Transverse colon (tissue), 4 donors: ENCODE results near the gene MAP3K3. TPM values are rescaled to one million over a fixed set of nuclear protein-coding genes. Genes with fewer than 3 reads are reported as not detected.

Source experiments
- DNase-seq: peaks from one replicate; pipeline ENCODE4 v3.0.0-alpha.2; 2019
- H3K27ac ChIP-seq, 4 donors: fragments of 200-600 bp; sonication (generic); 2 replicates each; pipeline ENCODE4 v1.5.1; 2016 to 2018; ENCODE audit warnings: inconsistent platforms in 4 of 4
- H3K27me3 ChIP-seq: fragments of 200-600 bp; sonication (generic); 2 replicates; pipeline ENCODE4 v1.5.1; 2017; ENCODE audit warnings: inconsistent platforms
- H3K36me3 ChIP-seq, 4 donors: fragments of 200-600 bp; sonication (generic); 2 replicates each; pipeline ENCODE4 v1.5.1; 2017 to 2019; ENCODE audit warnings: inconsistent platforms in 4 of 4
- H3K4me1 ChIP-seq, 4 donors: fragments of 200-600 bp; sonication (generic); 2 replicates each; pipeline ENCODE4 v1.5.1; 2017 to 2020; ENCODE audit warnings: inconsistent platforms in 4 of 4
- H3K4me3 ChIP-seq, 4 donors: fragments of 200-600 bp; sonication (generic); 1 replicate in 1 of 4; 2 replicates in 3 of 4; pipeline versions ENCODE4 v1.5.1 to v1.6.1; 2017 to 2019; ENCODE audit warnings: inconsistent platforms in 4 of 4
- H3K9me3 ChIP-seq, 2 donors: fragments of 200-600 bp; sonication (generic); 2 replicates each; pipeline ENCODE4 v1.5.1; 2017 to 2019; ENCODE audit warnings: inconsistent platforms in 2 of 2
- CTCF ChIP-seq, 5 experiments: fragments of 200-600 bp in 3 of 5; fragments of 450-650 bp in 2 of 5; sonication (generic) in 3 of 5; IDR thresholded peaks; 1 replicate in 2 of 5; 2 replicates in 3 of 5; pipeline ENCODE4 v1.5.1; 2016 to 2017; ENCODE audit warnings: antibody characterized with exemption in 5 of 5, inconsistent platforms in 3 of 5, mild to moderate bottlenecking in 2 of 5, moderate library complexity in 1 of 5
- EP300 ChIP-seq: sonication (generic); formaldehyde crosslinking; IDR thresholded peaks from one replicate; pipeline ENCODE4 v1.6.1; 2017; ENCODE audit warnings: antibody characterized with exemption, low read depth
- POLR2A ChIP-seq: fragments of 450-650 bp; IDR thresholded peaks from one replicate; pipeline ENCODE4 v1.6.1; 2016; ENCODE audit warnings: antibody characterized with exemption, mild to moderate bottlenecking, moderate library complexity
- POLR2AphosphoS5 ChIP-seq, 3 donors: sonication (generic); formaldehyde crosslinking; IDR thresholded peaks; one replicate each; pipeline ENCODE4 v1.6.1; 2016; ENCODE audit warnings: antibody characterized with exemption in 3 of 3
- WGBS, 2 donors: methylation state at CpG; one replicate each; pipeline ENCODE4 v1.1.5; 2018; ENCODE audit warnings: low coverage in 1 of 2; 5-methylcytosine and 5-hydroxymethylcytosine counted together
- in situ Hi-C, 4 donors: fragments of 200-750 bp; cut with MboI; loops; one replicate each; pipeline versions ENCODE4 v1.15.0 to v1.15.1; 2017; ENCODE audit warnings: low sequenced_read_pairs in 3 of 4, low pct_ligation_motif_present in 1 of 4, low pct_unique_long_range_greater_than_20kb in 1 of 4
- intact Hi-C: fragments of 100-400 bp; cut with DNase I; formaldehyde crosslinking; loops from one replicate; pipeline ENCODE4 v1.15.1; 2023; ENCODE audit warnings: low total_unique reads
- total RNA-seq, 4 donors: library from RNA; depleted of rRNA; stranded (reverse); fragments of >200 nt; gene quantifications; one replicate each; pipeline ENCODE4 v1.1.0, GENCODE V29; 2016

Gene MAP3K3
- total RNA-seq, 4 donors from 2014 or later, result 15.7 to 32.1 (median 24.7) TPM

- DNase-seq, result no peak
- no peak overlapping the region for H3K27ac ChIP-seq
- 55 to 85% methylated on average over 5 to 11 of the region's 11 CpGs for whole genome bisulfite sequencing, 2 donors
- no peak overlapping the region for H3K4me3 ChIP-seq
- intact Hi-C loops, result no loop called here
- peaks cover 0 to 27% (median 11%) of the 10 kb centered on the region in 4 donors for H3K36me3 ChIP-seq
- H3K4me1 ChIP-seq, result no peaks in the 10 kb centered on the region
- H3K27me3 ChIP-seq, result no peaks in the 10 kb centered on the region
- no peaks in the 10 kb centered on the region for H3K9me3 ChIP-seq
- TF ChIP-seq POLR2AphosphoS5 (IDR thresholded peaks at IDR 0.05) (no peak), POLR2A (no peak), EP300 (no peak), CTCF (IDR thresholded peaks at IDR 0.05) (no peak)
- in situ Hi-C loops, result no loop called here
Measured at GRCh38 chr17:63579633-63580032, 42.6 kb upstream of the MAP3K3 start.

GRCh38 chr17:63587770-63588169 lies 34.4 kb upstream of the MAP3K3 start:
- H3K9me3 ChIP-seq, result no peaks in the 10 kb centered on the region
- no peaks in the 10 kb centered on the region for H3K27me3 ChIP-seq
- no peak for DNase-seq
- H3K27ac ChIP-seq, result no peak overlapping the region
- WGBS, 2 donors, result 94 to 95% methylated on average over 5 of the region's 5 CpGs
- in situ Hi-C loops (no loop called here), intact Hi-C loops (no loop called here)
- H3K36me3 ChIP-seq, result peaks cover 0 to 67% (median 28%) of the 10 kb centered on the region in 4 donors
- no peaks in the 10 kb centered on the region for H3K4me1 ChIP-seq
- TF ChIP-seq POLR2AphosphoS5 (IDR thresholded peaks at IDR 0.05) (no peak), POLR2A (no peak), EP300 (no peak)
- no peak overlapping the region for H3K4me3 ChIP-seq

GRCh38 chr17:63588797-63589196 lies 33.4 kb upstream of the MAP3K3 start:
- no peak for DNase-seq
- WGBS, 2 donors, result 92 to 93% methylated on average over 3 to 11 of the region's 11 CpGs
- Histone ChIP-seq H3K4me3 (no peak overlapping the region), H3K9me3 (no peaks in the 10 kb centered on the region), H3K27ac (no peak overlapping the region), H3K27me3 (no peaks in the 10 kb centered on the region), H3K36me3 (peaks cover 0 to 63% (median 25%) of the 10 kb centered on the region in 4 donors), H3K4me1 (no peaks in the 10 kb centered on the region)
- intact Hi-C loops, result no loop called here
- in situ Hi-C loops, result no loop called here
- TF ChIP-seq CTCF (IDR thresholded peaks at IDR 0.05) (no peak), POLR2AphosphoS5 (IDR thresholded peaks at IDR 0.05) (no peak), EP300 (no peak), POLR2A (no peak)

- H3K4me1 ChIP-seq, result no peaks in the 10 kb centered on the region
- no peaks in the 10 kb centered on the region for H3K27me3 ChIP-seq
- H3K27ac ChIP-seq, result no peak overlapping the region
- no peak overlapping the region for H3K4me3 ChIP-seq
- 100% methylated on average over 1 of the region's 1 CpG; no CpG with 5 or more reads in 1 of the 2 donors for WGBS, 2 donors
- TF ChIP-seq EP300 (no peak), POLR2A (no peak), POLR2AphosphoS5 (IDR thresholded peaks at IDR 0.05) (no peak), CTCF (IDR thresholded peaks at IDR 0.05) (no peak)
- intact Hi-C loops, result no loop called here
- in situ Hi-C loops, result no loop called here
- peaks cover 0 to 54% (median 21%) of the 10 kb centered on the region in 4 donors for H3K36me3 ChIP-seq
- DNase-seq, result no peak
- H3K9me3 ChIP-seq, result no peaks in the 10 kb centered on the region
Measured at GRCh38 chr17:63589646-63590045, 32.6 kb upstream of the MAP3K3 start.

GRCh38 chr17:63592797-63593196 lies 29.4 kb upstream of the MAP3K3 start:
- Histone ChIP-seq H3K27me3 (no peaks in the 10 kb centered on the region), H3K36me3 (peaks cover 0 to 33% (median 16%) of the 10 kb centered on the region in 4 donors), H3K27ac (no peak overlapping the region), H3K9me3 (no peaks in the 10 kb centered on the region), H3K4me1 (no peaks in the 10 kb centered on the region), H3K4me3 (no peak overlapping the region)
- 80 to 100% methylated on average over 1 to 3 of the region's 3 CpGs for WGBS, 2 donors
- in situ Hi-C loops (no loop called here), intact Hi-C loops (no loop called here)
- no peak for DNase-seq
- TF ChIP-seq POLR2A (no peak), CTCF (IDR thresholded peaks at IDR 0.05) (no peak), POLR2AphosphoS5 (IDR thresholded peaks at IDR 0.05) (no peak), EP300 (no peak)
